ENCODE data around the gene TRIP4.
A peak's percentile ranks its signal among the peaks of the same experiment; 100 is the strongest.

Gene TRIP4

GRCh38 chr15:64454282-64454681 is 66.6 kb downstream of the TRIP4 start:
- no peak for TF ChIP-seq CTCF (IDR thresholded peaks at IDR 0.05; ENCODE audit: low read depth, low read length)
- DNase-seq (ENCODE audit: extremely low read depth, low read depth), result no peak

DNA sequence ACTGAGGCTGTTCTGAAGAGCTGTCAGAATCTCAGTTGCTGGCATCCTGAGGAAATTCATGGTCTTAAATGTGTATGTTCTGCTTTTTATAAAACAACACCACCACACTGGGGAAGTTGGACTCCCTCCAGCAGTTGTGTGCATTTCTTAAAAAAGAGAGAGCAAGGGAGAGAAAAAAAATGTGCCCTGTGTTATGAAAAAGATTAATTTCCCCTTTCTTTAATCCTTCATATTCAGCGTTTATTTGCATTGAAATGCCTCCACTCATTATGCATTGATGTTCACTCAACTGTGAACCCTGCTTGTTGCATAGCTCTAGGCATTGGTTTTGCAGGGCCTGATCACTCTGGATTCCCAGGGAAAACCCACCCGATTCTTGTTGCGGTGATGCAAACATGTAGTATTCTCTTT is 68.3 kb downstream of the TRIP4 start:
- no peak for DNase-seq (ENCODE audit: extremely low read depth, low read depth)
- no peak for TF ChIP-seq CTCF (IDR thresholded peaks at IDR 0.05; ENCODE audit: low read depth, low read length)

DNA sequence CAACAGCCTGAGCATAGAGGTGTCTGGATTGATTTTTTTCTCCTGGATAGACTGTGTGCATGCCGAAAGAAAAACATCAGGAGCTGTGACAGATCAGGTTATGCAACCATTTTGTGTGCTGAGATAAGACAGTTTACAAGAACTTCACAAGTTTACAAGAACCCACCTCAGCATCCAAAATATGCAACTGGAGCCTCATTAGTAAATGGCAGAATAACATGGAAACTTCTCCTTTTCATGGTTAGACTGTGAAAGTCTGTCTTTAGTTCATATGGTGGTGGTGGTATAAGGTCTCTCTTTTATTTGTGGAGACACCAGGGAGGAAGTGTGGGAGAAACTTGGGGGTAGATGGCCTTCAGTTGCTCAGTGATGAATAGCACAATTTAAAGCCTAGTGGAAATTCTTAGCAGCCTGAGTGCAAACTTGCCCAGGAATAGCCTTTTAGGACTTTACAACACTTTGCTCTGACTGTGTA is 69.0 kb downstream of the TRIP4 start:
- no peak for DNase-seq (ENCODE audit: extremely low read depth, low read depth)
- TF ChIP-seq CTCF (IDR thresholded peaks at IDR 0.05; ENCODE audit: low read depth, low read length), result no peak

DNA sequence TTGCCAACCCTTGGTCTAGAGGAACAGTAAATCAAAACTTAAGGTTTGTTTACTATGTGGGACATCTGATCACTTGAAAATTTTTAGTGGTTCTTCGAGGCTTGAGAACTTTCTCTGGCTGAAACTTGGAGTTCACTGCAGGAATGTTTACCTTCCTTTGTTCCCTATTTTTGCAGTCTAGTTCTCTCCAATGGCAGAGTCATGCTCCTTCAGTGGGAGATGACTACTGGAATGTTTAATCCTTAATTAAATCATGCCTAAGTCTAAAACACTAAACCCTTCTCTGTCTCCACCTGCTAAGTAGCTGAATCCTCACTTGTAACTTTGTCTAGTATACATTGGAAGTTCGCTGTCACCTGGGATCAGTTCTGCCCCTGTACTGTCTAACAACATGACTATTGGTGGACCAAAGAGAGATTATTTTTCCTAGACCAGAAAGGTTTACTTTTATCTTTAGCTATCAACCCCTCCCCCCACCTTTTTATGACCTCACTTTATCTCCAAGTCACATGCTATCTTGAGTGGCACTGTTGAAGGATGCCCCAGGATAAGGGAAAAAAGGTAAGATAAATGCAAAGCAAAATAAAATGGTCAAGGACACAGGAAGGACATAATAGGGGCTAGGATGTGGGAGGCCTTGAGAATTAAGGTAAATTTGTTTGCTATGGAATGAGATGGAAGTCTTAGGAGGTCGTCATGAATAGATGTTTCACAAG is 71.6 kb downstream of the TRIP4 start:
- no peak for TF ChIP-seq CTCF (IDR thresholded peaks at IDR 0.05; ENCODE audit: low read depth, low read length)
- no peak for DNase-seq (ENCODE audit: extremely low read depth, low read depth)

- DNase-seq (ENCODE audit: extremely low read depth, low read depth), result peak; percentile 85
- no peak for TF ChIP-seq CTCF (IDR thresholded peaks at IDR 0.05; ENCODE audit: low read depth, low read length)
Observed at GRCh38 chr15:64460206-64460723, 72.6 kb downstream of the TRIP4 start, which contains the start of gene ZNF609. Gene ZNF609, plus strand, starts transcription at chr15:64460578. Its CDS starts 38,842 bp downstream, at chr15:64499420.

- DNase-seq (ENCODE audit: extremely low read depth, low read depth), result peak; percentile 56
Observed at GRCh38 chr15:64460724-64461720, 73.4 kb downstream of the TRIP4 start.

More at GRCh38 chr15:64460724-64461720, 73.4 kb downstream of the TRIP4 start:
- TF ChIP-seq CTCF (IDR thresholded peaks at IDR 0.05; ENCODE audit: low read depth, low read length), result peak; percentile 4
